ENCODE results near the gene GLRA2.

GLRA2 gene

GRCh38 chrX:14529290-14529989, at the start of gene GLRA2:
Gene GLRA2, plus strand, starts transcription at chrX:14529536. Its CDS starts 522 bp downstream, at chrX:14530058.
- no peak for DNase-seq

DNA sequence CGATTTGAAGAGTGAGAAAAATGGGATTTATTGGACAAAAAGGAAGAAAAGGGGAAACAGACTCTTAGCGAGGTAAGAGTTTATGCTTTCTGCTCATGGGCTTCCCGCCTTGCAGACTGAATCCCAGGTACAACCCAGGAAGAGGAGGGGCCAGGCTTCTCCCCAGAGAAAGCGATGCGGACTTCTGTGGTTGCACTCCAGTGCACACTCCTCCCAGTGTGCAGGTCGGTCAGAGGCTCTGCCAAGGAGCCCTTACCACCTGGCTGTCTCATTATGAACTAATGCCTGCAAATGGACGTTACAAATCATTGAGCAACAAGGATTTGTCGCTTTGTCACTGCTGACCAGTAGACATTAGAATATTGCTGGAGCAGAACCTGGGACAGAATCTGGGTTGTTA, 39.9 kb upstream of the GLRA2 start:
- no peak for DNase-seq

- no peak for DNase-seq
Observed at GRCh38 chrX:14491689-14492088, 37.6 kb upstream of the GLRA2 start.

- DNase-seq, result no peak
Observed at GRCh38 chrX:14496674-14497073, 32.7 kb upstream of the GLRA2 start.

- DNase-seq, result no peak
Observed at GRCh38 chrX:14497184-14497666, 32.1 kb upstream of the GLRA2 start.

DNA sequence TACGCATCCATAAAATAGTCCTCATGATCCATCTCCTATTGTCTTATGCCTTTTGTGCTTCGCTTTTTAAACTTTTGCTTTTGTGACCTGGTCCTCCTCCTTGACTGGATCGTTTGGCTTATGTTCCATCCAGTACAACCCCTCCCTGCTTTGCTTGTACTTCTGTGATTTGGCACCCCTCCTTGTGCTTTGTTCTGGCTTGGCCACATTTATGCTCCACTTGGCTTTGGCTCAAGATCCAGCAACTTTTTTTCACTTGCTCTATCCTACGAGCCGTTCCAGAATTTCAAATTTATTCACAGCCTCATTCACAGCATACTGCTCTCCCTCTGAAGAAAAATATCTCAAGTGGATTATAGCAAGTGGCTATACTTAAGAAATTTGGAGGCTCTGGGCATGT, 28.0 kb upstream of the GLRA2 start:
- no peak for DNase-seq

GRCh38 chrX:14504960-14505538, 24.3 kb upstream of the GLRA2 start:
- DNase-seq, result no peak

- no peak for DNase-seq
Observed at GRCh38 chrX:14505648-14506047, 23.7 kb upstream of the GLRA2 start.

DNA sequence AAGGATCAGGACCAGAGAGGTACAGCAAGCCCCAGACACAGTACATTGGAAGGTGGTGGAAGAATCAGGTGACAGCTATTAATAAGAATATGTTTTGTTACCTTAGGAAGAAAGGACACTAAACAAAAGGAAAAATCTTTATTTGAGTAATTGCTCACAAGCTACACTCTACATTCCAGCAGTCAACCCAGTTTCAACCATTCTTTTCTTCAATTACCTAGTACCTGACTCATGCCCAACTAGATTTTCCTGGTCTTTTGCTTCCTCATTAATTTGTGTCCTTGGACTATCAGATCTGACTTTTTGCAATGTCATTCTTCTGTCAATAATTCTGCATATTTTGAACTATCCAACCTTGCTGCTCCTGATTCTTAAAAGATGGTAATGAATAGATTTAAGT, 22.5 kb upstream of the GLRA2 start:
- DNase-seq, result no peak

DNA sequence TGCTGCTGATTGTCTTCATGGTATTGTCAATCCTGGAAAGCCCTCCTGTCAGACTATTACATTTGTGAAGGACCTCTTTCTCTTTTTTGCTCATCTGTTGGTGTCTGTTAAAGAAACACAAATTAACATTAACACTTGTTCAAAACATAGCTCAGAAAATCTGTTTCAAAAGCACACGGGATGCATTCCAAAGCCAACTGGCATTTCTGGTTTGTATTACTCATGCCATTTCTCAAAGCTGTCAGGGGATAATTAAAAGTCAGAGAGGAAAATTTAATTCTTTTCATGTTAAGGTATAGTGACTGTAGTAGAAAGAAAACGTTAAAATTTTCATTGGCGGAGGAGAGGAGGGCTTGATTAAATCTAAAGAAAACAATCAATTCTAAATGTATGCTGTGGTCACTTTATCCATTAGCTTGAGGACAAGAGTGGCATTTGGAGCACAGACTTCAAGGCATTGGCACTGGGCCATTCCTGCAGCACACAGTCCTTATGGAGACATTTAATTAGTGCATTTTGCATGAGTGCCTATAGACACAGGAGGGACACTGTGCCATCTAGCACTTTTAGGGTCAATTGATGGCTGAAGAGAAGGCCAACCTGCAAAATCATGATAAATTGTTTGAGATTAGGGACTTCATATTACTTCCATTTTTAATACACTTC, 21.2 kb upstream of the GLRA2 start:
- peak; percentile 27 for DNase-seq

DNA sequence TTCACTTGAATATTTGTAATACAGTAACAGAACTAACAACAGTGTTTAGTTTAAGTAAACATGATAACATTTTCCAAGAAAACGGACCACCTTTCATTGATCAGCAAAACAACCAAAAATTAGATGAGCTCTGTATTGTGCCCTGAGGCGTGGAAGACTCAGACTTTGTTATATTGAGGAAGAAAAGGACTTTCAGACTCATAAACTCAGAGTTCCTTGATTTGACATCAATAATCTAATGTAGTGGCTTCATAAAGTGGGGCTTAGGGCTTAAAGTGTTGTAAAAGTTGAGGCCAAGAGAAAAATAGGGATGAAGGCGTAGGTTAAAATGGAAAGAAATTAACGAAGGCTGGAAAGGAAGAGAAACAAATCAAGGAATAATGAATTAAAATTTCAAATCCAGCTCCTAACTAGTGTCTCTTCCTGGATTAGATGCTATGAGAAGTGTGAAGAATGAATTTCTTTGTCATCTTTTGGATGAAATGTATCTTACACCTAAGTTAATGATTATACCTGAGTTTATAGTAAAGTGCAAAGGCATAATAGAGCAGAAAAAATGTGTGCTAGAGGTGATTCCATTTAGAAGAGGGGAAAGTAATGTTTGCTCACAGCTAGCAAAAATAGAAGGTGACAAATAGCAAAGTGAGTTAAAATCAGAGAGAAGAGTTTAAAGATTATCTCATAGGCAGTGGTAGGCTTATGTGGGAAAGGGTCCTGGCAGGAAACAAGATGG, 19.8 kb upstream of the GLRA2 start:
- DNase-seq, result no peak

- peak; percentile 2 for DNase-seq
Observed at GRCh38 chrX:14528629-14529289, 577 bp upstream of the GLRA2 start.

GRCh38 chrX:14533867-14534266, 4.5 kb downstream of the GLRA2 start:
- no peak for DNase-seq

GRCh38 chrX:14546190-14546589, 16.9 kb downstream of the GLRA2 start:
- no peak for DNase-seq

- no peak for DNase-seq
Observed at GRCh38 chrX:14554131-14554715, 24.9 kb downstream of the GLRA2 start.

DNA sequence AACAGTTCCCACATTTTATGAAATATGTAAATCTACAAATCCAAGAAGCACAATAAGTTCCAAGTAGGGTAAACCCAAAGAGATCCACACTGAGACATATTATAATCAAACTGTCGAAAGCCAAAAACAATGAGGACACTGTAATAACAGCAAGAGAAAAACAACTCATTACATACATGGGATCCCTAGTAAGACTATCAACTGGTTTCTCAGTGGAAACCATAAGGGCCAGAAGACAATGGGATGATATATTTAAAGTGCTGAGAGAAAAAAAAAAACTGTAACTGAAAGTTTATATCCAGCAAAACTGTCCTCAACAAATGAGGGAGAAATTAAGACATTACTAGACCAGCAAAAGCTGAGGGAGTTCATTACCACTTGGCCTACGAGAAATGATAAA, 34.7 kb downstream of the GLRA2 start:
- no peak for DNase-seq

DNA sequence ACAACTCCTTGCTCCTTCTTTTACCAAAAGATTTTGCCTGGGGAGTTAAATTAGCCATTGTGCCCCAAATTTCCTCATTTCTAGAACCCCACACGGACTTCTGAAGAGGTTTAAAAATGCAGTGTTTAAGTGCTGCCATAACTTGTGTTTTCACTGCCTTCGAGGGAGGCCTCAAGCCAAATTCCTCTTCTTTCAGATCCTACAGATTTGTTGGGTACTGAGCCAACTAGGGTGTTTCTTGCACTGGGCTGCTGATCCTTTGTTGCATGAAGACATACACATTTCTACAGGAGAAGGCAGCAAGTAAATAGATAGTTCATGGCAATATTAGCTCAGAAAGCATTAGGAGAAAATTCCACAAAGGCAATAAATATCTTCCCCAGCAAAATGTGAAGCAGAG, 43.8 kb downstream of the GLRA2 start:
- no peak for DNase-seq

- no peak for DNase-seq
Observed at GRCh38 chrX:14581081-14581480, 51.7 kb downstream of the GLRA2 start.

GRCh38 chrX:14584548-14584947, 55.2 kb downstream of the GLRA2 start:
- DNase-seq, result no peak

GRCh38 chrX:14590216-14590615, 60.9 kb downstream of the GLRA2 start:
- DNase-seq, result no peak

DNA sequence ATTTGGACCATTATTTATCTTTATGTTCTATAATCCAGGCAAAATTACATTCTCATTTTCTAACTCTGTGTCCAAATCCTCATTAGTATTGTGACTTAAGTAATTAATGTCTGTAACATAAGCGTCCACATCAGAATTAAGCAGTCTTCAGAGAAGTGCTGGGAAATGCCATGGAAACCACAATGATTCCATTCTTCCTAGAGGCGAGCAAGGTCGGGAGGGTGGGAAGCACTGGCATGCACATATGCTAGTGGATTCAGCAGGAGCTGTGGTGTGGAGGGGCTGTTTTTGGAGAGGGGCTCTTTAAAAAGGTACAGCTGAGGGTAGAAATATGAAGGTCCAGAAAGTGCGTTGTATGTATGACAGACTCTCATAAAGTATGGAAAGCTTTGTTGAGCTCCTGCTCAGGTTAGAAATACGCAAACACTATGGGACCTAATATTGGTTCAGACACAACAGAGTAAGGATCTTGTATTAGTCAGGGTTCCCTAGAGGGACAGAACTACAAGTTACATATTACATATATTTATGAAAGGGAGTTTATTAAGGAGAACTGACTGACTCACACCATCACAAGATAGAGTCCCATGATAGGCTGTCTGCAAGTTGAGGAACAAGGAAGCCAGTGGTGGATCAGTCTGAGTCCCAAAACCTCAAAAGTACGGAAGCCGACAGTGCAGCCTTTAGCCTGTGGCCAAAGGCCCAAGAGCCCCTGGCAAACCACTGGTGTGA, 61.5 kb downstream of the GLRA2 start:
- no peak for DNase-seq

DNA sequence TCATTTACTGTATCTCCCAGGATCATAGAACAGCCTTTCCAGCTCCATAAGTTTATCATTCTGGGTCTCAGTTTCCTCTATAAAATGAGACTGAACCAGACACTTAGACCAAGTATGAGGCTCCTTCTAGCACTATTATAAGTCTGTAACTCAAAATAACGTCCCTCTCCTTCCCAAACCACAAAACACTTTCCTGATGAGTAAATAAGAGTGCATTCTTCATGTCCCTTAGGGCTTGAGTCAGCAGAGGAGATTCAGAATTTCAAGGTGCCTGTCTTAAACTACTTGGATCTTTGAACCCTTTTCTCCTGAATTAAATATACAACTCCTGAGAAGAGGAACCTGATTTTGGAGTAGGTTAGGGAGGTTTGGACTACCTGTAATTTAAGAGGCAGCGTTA, 62.6 kb downstream of the GLRA2 start:
- no peak for DNase-seq
